Muscle layer of colon (tissue), 2 donors: ENCODE results near the gene PRMT3.
"Not testable (repeated sequence)": the region's sequence is repeated elsewhere in the genome, so short reads cannot be mapped to it uniquely, and the experiment has no call there.

Experiments
- H3K27ac ChIP-seq: one replicate; pipeline ENCODE4 v1.7.0; 2013; ENCODE audit warnings: low read depth, mild to moderate bottlenecking, low read length, moderate library complexity
- H3K27me3 ChIP-seq, 2 donors: one replicate each; pipeline ENCODE4 v1.7.0; 2013; ENCODE audit warnings: low read length in 2 of 2, mild to moderate bottlenecking in 2 of 2; ENCODE audit not compliant: insufficient read depth in 2 of 2, control insufficient read depth in 1 of 2
- H3K36me3 ChIP-seq: one replicate; pipeline ENCODE4 v1.7.0; 2013; ENCODE audit warnings: mild to moderate bottlenecking, low read length; ENCODE audit not compliant: insufficient read depth
- H3K4me1 ChIP-seq: one replicate; pipeline ENCODE4 v1.7.0; 2013; ENCODE audit warnings: mild to moderate bottlenecking, low read length; ENCODE audit not compliant: insufficient read depth
- H3K4me3 ChIP-seq, 2 donors: one replicate each; pipeline ENCODE4 v1.7.0; 2013; ENCODE audit warnings: low read length in 2 of 2, low read depth in 1 of 2, mild to moderate bottlenecking in 1 of 2, moderate library complexity in 1 of 2
- H3K9ac ChIP-seq: one replicate; pipeline ENCODE4 v1.7.0; 2013; ENCODE audit warnings: low read length
- H3K9me3 ChIP-seq: one replicate; pipeline ENCODE4 v1.7.0; 2013; ENCODE audit warnings: mild to moderate bottlenecking, low read length
- donor health status: abdominal sarcoma.
- donor health status: Adenocarcinoma of cecum.

The PRMT3 gene

DNA sequence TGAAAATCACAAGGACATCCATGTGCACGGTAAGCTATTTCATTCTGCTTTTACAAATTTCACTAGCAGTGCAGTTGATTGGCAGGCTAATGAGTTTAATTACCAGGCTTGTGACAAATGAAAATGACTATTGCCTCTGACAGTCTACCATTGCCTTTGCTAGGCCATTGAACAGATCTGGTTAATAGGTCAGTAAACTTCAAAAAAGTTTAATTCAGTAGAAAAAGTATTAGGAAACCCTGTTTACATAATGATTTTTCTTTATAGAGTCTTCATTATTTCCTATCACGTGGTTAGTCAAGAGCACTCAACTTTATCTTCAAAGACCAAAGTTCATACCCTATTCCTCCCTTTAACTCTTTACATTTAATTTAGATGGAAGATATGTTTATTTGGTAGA is 77.0 kb downstream of the PRMT3 start:
- Histone ChIP-seq H3K9ac (no peak overlapping the region), H3K4me1 (no peaks in the 10 kb centered on the region), H3K27me3 (no peaks in the 10 kb centered on the region), H3K9me3 (no peaks in the 10 kb centered on the region), H3K4me3 (no peak overlapping the region), H3K27ac (no peak overlapping the region), H3K36me3 (no peaks in the 10 kb centered on the region)

DNA sequence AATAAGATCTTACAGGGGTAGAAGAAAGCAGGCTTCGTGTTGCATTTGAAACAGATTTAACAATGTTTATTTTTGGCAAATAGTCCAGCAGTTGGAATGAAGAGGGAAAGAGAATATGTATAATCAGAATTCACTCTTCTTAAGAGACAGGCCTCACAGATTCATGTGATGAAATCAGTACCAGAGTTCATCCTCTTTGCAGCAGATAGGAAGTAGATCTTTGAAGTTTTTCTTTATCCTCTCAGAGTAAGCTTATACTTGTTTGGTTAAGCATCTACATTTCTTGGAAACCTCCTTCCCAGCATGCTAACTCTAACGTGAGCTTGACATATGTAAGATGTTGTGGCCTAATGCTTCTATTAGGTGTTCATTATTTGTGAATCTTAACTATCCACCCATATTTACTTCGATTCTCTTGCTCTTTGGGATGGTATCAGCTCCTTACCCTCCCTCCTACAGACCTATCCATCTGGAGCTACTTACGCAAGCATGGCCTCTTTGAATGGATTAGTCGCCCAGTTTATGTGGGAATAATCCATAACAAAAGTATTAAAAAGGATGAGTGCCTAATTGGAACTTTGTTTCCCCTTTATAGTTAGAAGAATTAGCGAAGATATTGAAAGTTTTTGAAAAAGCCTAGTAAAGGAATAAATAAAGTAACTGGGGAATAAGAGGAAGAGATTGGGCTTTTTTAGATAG is 80.1 kb downstream of the PRMT3 start:
- Histone ChIP-seq H3K36me3 (no peaks in the 10 kb centered on the region), H3K9me3 (no peaks in the 10 kb centered on the region), H3K27ac (no peak overlapping the region), H3K9ac (no peak overlapping the region), H3K4me1 (no peaks in the 10 kb centered on the region), H3K27me3 (no peaks in the 10 kb centered on the region), H3K4me3 (no peak overlapping the region)

GRCh38 chr11:20470348-20470747 is 82.8 kb downstream of the PRMT3 start:
- H3K27me3 ChIP-seq = no peaks in the 10 kb centered on the region
- H3K9me3 ChIP-seq = no peaks in the 10 kb centered on the region
- no peak overlapping the region for H3K9ac ChIP-seq
- no peak overlapping the region for H3K27ac ChIP-seq
- no peaks in the 10 kb centered on the region for H3K36me3 ChIP-seq
- no peak overlapping the region for H3K4me3 ChIP-seq
- no peaks in the 10 kb centered on the region for H3K4me1 ChIP-seq

- H3K4me1 ChIP-seq, H3K9me3 ChIP-seq, H3K4me3 ChIP-seq, H3K27me3 ChIP-seq, H3K9ac ChIP-seq, H3K36me3 ChIP-seq, H3K27ac ChIP-seq: not testable (repeated sequence)
Observed at GRCh38 chr11:20471929-20472328, 84.4 kb downstream of the PRMT3 start.

GRCh38 chr11:20474176-20474881 is 86.8 kb downstream of the PRMT3 start:
- Histone ChIP-seq H3K4me3 (no peak overlapping the region), H3K9ac (no peak overlapping the region), H3K27me3 (no peaks in the 10 kb centered on the region), H3K27ac (no peak overlapping the region), H3K36me3 (no peaks in the 10 kb centered on the region), H3K4me1 (no peaks in the 10 kb centered on the region), H3K9me3 (no peaks in the 10 kb centered on the region)

DNA sequence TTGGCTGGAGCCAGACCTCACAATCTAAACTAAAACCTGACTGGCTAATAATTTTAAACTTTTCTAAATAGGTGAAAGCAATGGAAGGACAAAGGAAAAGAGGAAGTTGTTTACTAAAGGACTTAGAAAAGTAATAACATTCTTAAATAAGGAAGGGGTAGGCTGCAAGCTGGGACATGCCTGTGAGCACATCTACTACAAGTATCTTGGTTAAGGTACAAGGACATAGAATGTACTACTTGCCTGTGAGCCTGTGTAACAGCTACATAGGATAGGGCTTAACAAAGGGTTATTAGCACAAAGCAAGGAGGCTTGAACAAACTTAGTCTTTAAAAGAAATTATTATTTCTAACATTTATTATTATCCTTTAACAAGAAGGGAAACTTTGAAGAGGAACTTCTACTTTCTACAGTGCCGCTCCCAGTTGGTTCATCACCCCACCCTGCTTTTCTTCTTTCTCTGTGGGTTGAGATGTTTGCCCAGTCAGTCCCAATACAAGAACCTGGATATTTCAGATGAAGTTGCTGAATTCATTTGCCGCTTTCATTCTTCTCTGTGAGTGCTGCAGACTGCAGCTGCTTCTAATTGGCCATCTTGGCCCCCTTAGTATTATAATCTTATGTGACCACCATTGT is 87.5 kb downstream of the PRMT3 start:
- Histone ChIP-seq H3K4me3 (no peak overlapping the region), H3K9me3 (no peaks in the 10 kb centered on the region)

DNA sequence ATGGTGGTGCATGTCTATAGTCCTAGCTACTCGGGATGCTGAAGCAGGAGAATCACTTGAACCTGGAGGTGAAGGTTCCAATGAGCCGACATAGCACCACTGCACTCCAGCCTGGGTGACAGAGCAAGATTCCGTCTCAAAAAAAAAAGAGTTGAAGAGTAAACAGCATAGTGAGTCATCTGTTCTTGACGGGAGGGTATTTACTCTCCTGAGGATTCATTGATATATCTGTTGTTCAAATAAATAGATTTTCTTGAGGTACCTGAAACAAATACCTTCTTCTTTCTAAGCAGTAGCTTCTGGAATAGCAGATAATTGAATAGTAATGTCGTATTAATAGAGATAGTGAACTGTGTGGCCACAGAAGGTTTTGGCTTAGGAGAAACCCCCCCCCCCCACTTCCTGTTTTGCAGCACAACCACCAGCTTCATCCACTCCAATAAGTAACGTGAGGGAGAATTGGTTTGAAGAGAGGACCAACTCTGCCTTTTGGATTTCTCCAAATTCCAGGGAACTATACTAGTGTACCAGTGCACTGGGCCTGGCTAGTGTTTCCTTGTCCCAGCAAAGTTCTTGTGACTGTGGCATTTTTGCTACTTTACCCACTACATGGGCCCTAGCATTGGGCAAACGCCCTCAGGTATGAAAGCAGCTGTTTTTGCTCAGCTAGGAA is 90.0 kb downstream of the PRMT3 start:
- Histone ChIP-seq H3K4me3 (no peak overlapping the region), H3K27me3 (no peaks in the 10 kb centered on the region), H3K9me3 (no peaks in the 10 kb centered on the region), H3K27ac (no peak overlapping the region), H3K9ac (no peak overlapping the region), H3K36me3 (no peaks in the 10 kb centered on the region), H3K4me1 (no peaks in the 10 kb centered on the region)

More for the DNA sequence above, 87.5 kb downstream of the PRMT3 start:
- H3K27ac ChIP-seq = no peak overlapping the region
- H3K36me3 ChIP-seq = no peaks in the 10 kb centered on the region
- H3K9ac ChIP-seq = no peak overlapping the region
- no peaks in the 10 kb centered on the region for H3K27me3 ChIP-seq
- no peaks in the 10 kb centered on the region for H3K4me1 ChIP-seq

GRCh38 chr11:20479513-20479912 is 92.0 kb downstream of the PRMT3 start:
- Histone ChIP-seq H3K4me1 (no peaks in the 10 kb centered on the region), H3K27me3 (no peaks in the 10 kb centered on the region), H3K36me3 (no peaks in the 10 kb centered on the region), H3K9me3 (no peaks in the 10 kb centered on the region), H3K4me3 (no peak overlapping the region), H3K27ac (no peak overlapping the region), H3K9ac (no peak overlapping the region)

DNA sequence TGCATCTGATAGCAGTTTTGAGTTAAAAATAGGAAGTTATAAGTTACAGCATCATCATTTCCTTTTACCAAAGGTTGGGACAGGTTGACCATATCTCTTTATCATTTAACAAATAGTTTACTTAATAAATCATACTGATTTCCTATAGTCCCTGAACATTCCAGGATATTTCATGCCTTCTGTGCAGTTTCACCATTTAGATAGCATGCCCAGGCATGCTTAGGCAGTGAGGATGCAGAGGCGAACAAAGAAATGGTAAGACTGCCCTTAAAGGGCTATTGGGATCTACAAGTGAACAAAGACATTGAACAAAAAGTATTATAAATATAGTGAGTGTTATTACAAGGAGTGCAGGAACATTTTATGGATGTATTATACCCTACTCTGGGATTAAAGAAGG is 96.4 kb downstream of the PRMT3 start:
- H3K27ac ChIP-seq = no peak overlapping the region

DNA sequence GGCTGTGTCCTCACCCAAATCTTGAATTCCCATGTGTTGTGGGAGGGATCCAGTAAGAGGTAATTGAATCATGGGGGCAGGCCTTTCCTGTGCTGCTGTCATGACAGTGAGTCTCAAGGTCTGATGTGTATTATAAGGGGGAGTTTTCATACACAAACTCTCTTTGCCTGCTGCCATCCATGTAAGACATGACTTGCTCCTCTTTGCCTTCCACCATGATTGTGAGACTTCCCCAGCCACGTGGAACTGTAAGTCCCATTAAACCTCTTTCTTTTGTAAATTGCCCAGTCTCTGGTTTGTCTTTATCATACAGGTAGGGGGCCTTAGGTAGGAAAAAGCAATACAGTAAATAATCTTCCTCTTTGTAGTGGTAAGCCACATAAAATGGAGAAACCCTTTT is 96.9 kb downstream of the PRMT3 start:
- H3K9ac ChIP-seq, H3K27ac ChIP-seq, H3K4me3 ChIP-seq, H3K36me3 ChIP-seq, H3K27me3 ChIP-seq, H3K9me3 ChIP-seq, H3K4me1 ChIP-seq: not testable (repeated sequence)

More for the DNA sequence above, 96.4 kb downstream of the PRMT3 start:
- H3K9ac ChIP-seq = no peak overlapping the region
- H3K4me3 ChIP-seq = no peak overlapping the region
- no peaks in the 10 kb centered on the region for H3K9me3 ChIP-seq
- no peaks in the 10 kb centered on the region for H3K4me1 ChIP-seq
- no peaks in the 10 kb centered on the region for H3K27me3 ChIP-seq
- peaks cover 4% of the 10 kb centered on the region for H3K36me3 ChIP-seq

DNA sequence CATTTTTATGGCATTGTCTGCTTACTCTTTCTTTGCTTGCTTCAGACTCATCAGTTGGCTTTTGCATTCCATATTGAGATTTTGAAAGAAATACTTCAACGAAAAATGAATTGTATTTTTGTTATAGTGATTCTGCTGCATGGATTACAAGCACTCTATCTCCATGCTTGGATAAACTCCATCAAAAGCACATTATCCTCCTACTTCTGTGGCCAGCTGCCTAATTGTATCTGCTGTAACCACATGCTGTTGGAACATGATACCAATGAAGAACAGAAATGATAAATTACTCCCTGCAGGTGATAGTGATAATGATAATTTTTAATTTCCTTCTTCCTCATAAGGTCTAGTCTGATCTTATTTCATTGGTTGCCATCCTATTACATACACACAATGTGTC is 100.8 kb downstream of the PRMT3 start:
- H3K4me1 ChIP-seq = no peaks in the 10 kb centered on the region
- no peaks in the 10 kb centered on the region for H3K27me3 ChIP-seq
- no peaks in the 10 kb centered on the region for H3K9me3 ChIP-seq
- peaks cover 4% of the 10 kb centered on the region for H3K36me3 ChIP-seq
- H3K27ac ChIP-seq = no peak overlapping the region
- H3K9ac ChIP-seq = no peak overlapping the region
- H3K4me3 ChIP-seq = no peak overlapping the region
